CD4-positive, alpha-beta T cell (primary cell): ENCODE results near the gene LASP1. TPM values are rescaled to one million over a fixed set of nuclear protein-coding genes. Genes with fewer than 3 reads are reported as not detected.

Experiments
- ATAC-seq: fragments of 200-7000 bp; cut with Tn5 transposase; one replicate; pipeline ENCODE4 v1.10.0; 2022; ENCODE audit warnings: mild to moderate bottlenecking; ENCODE audit not compliant: poor library complexity
- CTCF ChIA-PET: fragments of 350-600 bp; sonication (Branson Sonifier 250); formaldehyde crosslinking; loops from one replicate; lab custom pipeline; 2021; ENCODE audit warnings: antibody characterized with exemption, inconsistent platforms; lab: Charles Lee
- POLR2A ChIA-PET: fragments of 350-600 bp; sonication (Branson Sonifier 250); formaldehyde crosslinking; loops from one replicate; lab custom pipeline; 2021; ENCODE audit warnings: antibody characterized with exemption, inconsistent platforms; lab: Charles Lee
- DNase-seq, 14 experiments: peaks; one replicate each; pipeline ENCODE4 v3.0.0-alpha.2; 2013 to 2020; ENCODE audit warnings: mixed read lengths in 2 of 14
- H3K27ac ChIP-seq, 2 donors: one replicate each; pipeline versions ENCODE4 v1.5.1 to v1.7.0; 2013; ENCODE audit warnings: low read length in 2 of 2, low read depth in 1 of 2, mild to moderate bottlenecking in 1 of 2
- H3K27me3 ChIP-seq, 2 experiments: 1 replicate in 1 of 2; 2 replicates in 1 of 2; pipeline versions ENCODE4 v1.6.1 to v1.7.0; 2013; ENCODE audit warnings: low read length in 2 of 2, control low read depth in 1 of 2, mild to moderate bottlenecking in 1 of 2, moderate library complexity in 1 of 2; ENCODE audit not compliant: insufficient read depth in 2 of 2, control insufficient read depth in 1 of 2
- H3K36me3 ChIP-seq: one replicate; pipeline ENCODE4 v1.6.1; 2013; ENCODE audit warnings: low read length, control low read depth; ENCODE audit not compliant: insufficient read depth
- H3K4me1 ChIP-seq: one replicate; pipeline ENCODE4 v1.6.1; 2013; ENCODE audit warnings: low read length, control low read depth; ENCODE audit not compliant: insufficient read depth
- H3K4me3 ChIP-seq: one replicate; pipeline ENCODE4 v1.5.1; 2013; ENCODE audit warnings: mild to moderate bottlenecking, low read length, moderate library complexity
- H3K9me3 ChIP-seq, 2 experiments: 1 replicate in 1 of 2; 2 replicates in 1 of 2; pipeline versions ENCODE4 v1.6.1 to v1.7.0; 2013; ENCODE audit warnings: low read length in 2 of 2, mild to moderate bottlenecking in 2 of 2, control low read depth in 1 of 2, moderate library complexity in 1 of 2; ENCODE audit not compliant: control insufficient read depth in 1 of 2, insufficient read depth in 1 of 2
- H3K27ac Mint-ChIP-seq: one replicate; pipeline ENCODE4 v1.8.0; 2020; ENCODE audit warnings: mixed read lengths
- H3K27me3 Mint-ChIP-seq: one replicate; pipeline ENCODE4 v1.8.0; 2021; ENCODE audit warnings: mixed read lengths
- H3K36me3 Mint-ChIP-seq: one replicate; pipeline ENCODE4 v1.8.0; 2021; ENCODE audit warnings: low read depth, mixed read lengths
- H3K4me1 Mint-ChIP-seq: one replicate; pipeline ENCODE4 v1.8.0; 2021; ENCODE audit warnings: low read depth, mixed read lengths
- H3K4me3 Mint-ChIP-seq: one replicate; pipeline ENCODE4 v1.8.0; 2020; ENCODE audit warnings: mild to moderate bottlenecking, mixed read lengths
- H3K9me3 Mint-ChIP-seq: one replicate; pipeline ENCODE4 v1.8.0; 2020; ENCODE audit warnings: mixed read lengths
- CTCF ChIP-seq: fragments of 200-600 bp; IDR thresholded peaks from one replicate; pipeline ENCODE4 v1.8.0; 2022; ENCODE audit warnings: antibody characterized with exemption, mild to moderate bottlenecking
- intact Hi-C, 2 experiments: fragments of 100-400 bp; cut with DNase I in 1 of 2; cut with micrococcal nuclease in 1 of 2; formaldehyde crosslinking; loops; one replicate each; pipeline versions ENCODE4 v1.15.1 to v1.9.0; 2023 to 2025; cut with DNase I, micrococcal nuclease
- total RNA-seq, 174 experiments: library from RNA in 2 of 174; stranded (reverse) in 2 of 174; gene quantifications; one replicate each; pipeline ENCODE4 v1.2.3 and lab custom pipeline; 2021 to 2026

Gene LASP1
- total RNA-seq, 2 experiments from 2014 or later = 50.1 to 50.5 TPM

GRCh38 chr17:38891441-38891840 lies 21.6 kb downstream of the LASP1 start:
- ChIA-PET CTCF (interaction anchor here (0.5 to 2.4 kb wide), 3 partner anchors 21 to 128 kb away, joined by 3 to 6 read pairs (median 6); no protein-coding TSS in a partner anchor), POLR2A (interaction anchor here (1.0 to 4.5 kb wide), 5 partner anchors 14 to 262 kb away, joined by 3 to 56 read pairs (median 6); partner anchors contain the start of genes LASP1 and RPL23)
- Mint-ChIP-seq H3K27me3 (no peaks in the 10 kb centered on the region), H3K27ac (peak overlapping the region; percentile 89), H3K4me1 (peaks cover 86% of the 10 kb centered on the region), H3K36me3 (peaks cover 64% of the 10 kb centered on the region), H3K4me3 (peak overlapping the region; percentile 47), H3K9me3 (no peaks in the 10 kb centered on the region)
- peaks cover 77% of the 10 kb centered on the region for H3K36me3 ChIP-seq
- H3K9me3 ChIP-seq = no peaks in the 10 kb centered on the region
- peak overlapping the region; percentile 32 to 71 for H3K27ac ChIP-seq
- peak in 3 of 14 experiments; percentile 27 to 55 (median 47) for DNase-seq
- peak; percentile 73 for ATAC-seq
- peaks cover 96% of the 10 kb centered on the region for H3K4me1 ChIP-seq
- no peaks in the 10 kb centered on the region for H3K27me3 ChIP-seq
- intact Hi-C loops = loop anchor here in 1 of 2 experiments (2.0 kb wide), 1 partner anchor 21 kb away; the partner anchor contains the start of gene LASP1
- H3K4me3 ChIP-seq = no peak overlapping the region
- no peak for TF ChIP-seq CTCF

- Histone ChIP-seq H3K27me3 (no peaks in the 10 kb centered on the region), H3K4me1 (peaks cover 96% of the 10 kb centered on the region), H3K4me3 (no peak overlapping the region), H3K9me3 (no peaks in the 10 kb centered on the region), H3K36me3 (peaks cover 77% of the 10 kb centered on the region), H3K27ac (peak overlapping the region; percentile 32 to 71)
- intact Hi-C loops = no loop called here
- ATAC-seq (no peak), DNase-seq (no peak)
- H3K36me3 Mint-ChIP-seq = peaks cover 62% of the 10 kb centered on the region
- H3K9me3 Mint-ChIP-seq = no peaks in the 10 kb centered on the region
- ChIA-PET POLR2A (interaction anchor here (1.0 to 4.5 kb wide), 5 partner anchors 15 to 261 kb away, joined by 3 to 56 read pairs (median 6); partner anchors contain the start of genes LASP1 and RPL23), CTCF (interaction anchor here (1.1 to 2.4 kb wide), 2 partner anchors 21 to 91 kb away, joined by 6 read pairs; no protein-coding TSS in a partner anchor)
- peak overlapping the region; percentile 47 for H3K4me3 Mint-ChIP-seq
- no peaks in the 10 kb centered on the region for H3K27me3 Mint-ChIP-seq
- H3K27ac Mint-ChIP-seq = peak overlapping the region; percentile 89
- no peak for TF ChIP-seq CTCF
- peaks cover 86% of the 10 kb centered on the region for H3K4me1 Mint-ChIP-seq
These were observed 22.2 kb downstream of the LASP1 start for GRCh38 chr17:38892083-38892482.

- Histone ChIP-seq H3K36me3 (peaks cover 77% of the 10 kb centered on the region), H3K4me3 (no peak overlapping the region), H3K9me3 (no peaks in the 10 kb centered on the region), H3K27ac (peak overlapping the region; percentile 32 to 71), H3K4me1 (peaks cover 96% of the 10 kb centered on the region), H3K27me3 (no peaks in the 10 kb centered on the region)
- Mint-ChIP-seq H3K4me1 (peaks cover 88% of the 10 kb centered on the region), H3K36me3 (peaks cover 65% of the 10 kb centered on the region), H3K27me3 (no peaks in the 10 kb centered on the region), H3K9me3 (no peaks in the 10 kb centered on the region), H3K4me3 (no peak overlapping the region), H3K27ac (peak overlapping the region; percentile 89)
- intact Hi-C loops = no loop called here
- POLR2A ChIA-PET = interaction anchor here (1.4 to 4.5 kb wide), 3 partner anchors 8 to 39 kb away, joined by 3 to 56 read pairs (median 6); partner anchors contain the start of gene LASP1
- DNase-seq (no peak), ATAC-seq (no peak)
- TF ChIP-seq CTCF = no peak
- CTCF ChIA-PET = interaction anchor here (1.9 kb wide), 1 partner anchor 21 kb away, joined by 6 read pairs; no protein-coding TSS in a partner anchor
These were observed 22.8 kb downstream of the LASP1 start for GRCh38 chr17:38892620-38893019.
